MM.1S (cell line): ENCODE data around the gene TUT7.
"Not testable (repeated sequence)": the region's sequence is repeated elsewhere in the genome, so short reads cannot be mapped to it uniquely, and the experiment has no call there.

Experiments
- DNase-seq: peaks from one replicate; pipeline ENCODE4 v3.0.0-alpha.2; 2015
- H2AFZ ChIP-seq: fragments of 300-600 bp; sonication (generic); 2 replicates; pipeline ENCODE4 v1.6.0; 2016; ENCODE audit warnings: antibody characterized with exemption, low read length
- H3F3A ChIP-seq: fragments of 300-600 bp; sonication (generic); 2 replicates; pipeline ENCODE4 v1.6.1; 2016; ENCODE audit warnings: mild to moderate bottlenecking, antibody characterized with exemption, low read length, moderate library complexity, mixed read lengths; ENCODE audit not compliant: insufficient read depth
- H3K27ac ChIP-seq: fragments of 300-600 bp; sonication (generic); 2 replicates; pipeline ENCODE4 v1.5.1; 2016; ENCODE audit warnings: mild to moderate bottlenecking, low read length
- H3K27me3 ChIP-seq: fragments of 300-600 bp; sonication (generic); replicated peaks from 2 replicates; pipeline ENCODE4 v1.6.0; 2016; ENCODE audit warnings: low read length; ENCODE audit not compliant: insufficient read depth
- H3K36me3 ChIP-seq: fragments of 300-600 bp; sonication (generic); replicated peaks from 2 replicates; pipeline ENCODE4 v1.6.1; 2016; ENCODE audit warnings: mild to moderate bottlenecking, low read length, mixed read lengths; ENCODE audit not compliant: insufficient read depth
- H3K4me1 ChIP-seq: fragments of 300-600 bp; sonication (generic); 2 replicates; pipeline ENCODE4 v1.6.1; 2016; ENCODE audit warnings: low read length, mixed read lengths
- H3K4me2 ChIP-seq: fragments of 300-600 bp; sonication (generic); 2 replicates; pipeline ENCODE4 v1.6.0; 2016; ENCODE audit warnings: low read depth, low read length
- H3K4me3 ChIP-seq: fragments of 300-600 bp; sonication (generic); 2 replicates; pipeline ENCODE4 v1.5.1; 2016; ENCODE audit warnings: low read length, mixed read lengths
- H3K79me2 ChIP-seq: fragments of 300-600 bp; sonication (generic); 2 replicates; pipeline ENCODE4 v1.6.1; 2016; ENCODE audit warnings: mixed run types, low read length, mixed read lengths
- H3K9ac ChIP-seq: fragments of 300-600 bp; sonication (generic); 2 replicates; pipeline ENCODE4 v1.6.1; 2016; ENCODE audit warnings: low read length, mixed read lengths
- H3K9me2 ChIP-seq: fragments of 300-600 bp; sonication (generic); replicated peaks from 2 replicates; pipeline ENCODE4 v1.6.1; 2016; ENCODE audit warnings: mild to moderate bottlenecking, low read length, mixed read lengths; ENCODE audit not compliant: insufficient read depth
- H3K9me3 ChIP-seq: fragments of 300-600 bp; sonication (generic); replicated peaks from 2 replicates; pipeline ENCODE4 v1.6.1; 2016; ENCODE audit warnings: mild to moderate bottlenecking, low read length, mixed read lengths; ENCODE audit not compliant: insufficient read depth
- H4K20me1 ChIP-seq: fragments of 300-600 bp; sonication (generic); 2 replicates; pipeline ENCODE4 v1.6.1; 2016; ENCODE audit warnings: mild to moderate bottlenecking, low read length, moderate library complexity, mixed read lengths; ENCODE audit not compliant: insufficient read depth
- CTCF ChIP-seq: fragments of 300-600 bp; sonication (generic); IDR thresholded peaks from 2 replicates; pipeline ENCODE4 v1.5.1; 2016; ENCODE audit warnings: antibody characterized with exemption, low read length, mixed read lengths
- EZH2 ChIP-seq: fragments of 300-600 bp; sonication (generic); optimal IDR thresholded peaks from 2 replicates; pipeline ENCODE3; 2017; ENCODE audit warnings: low read depth, mild to moderate bottlenecking, antibody characterized with exemption, low read length, mixed read lengths
- EZH2phosphoT487 ChIP-seq: fragments of 300-600 bp; sonication (generic); IDR thresholded peaks from 2 replicates; pipeline ENCODE4 v1.6.1; 2018; ENCODE audit warnings: antibody characterized with exemption, low read length

TUT7 gene, protein sequence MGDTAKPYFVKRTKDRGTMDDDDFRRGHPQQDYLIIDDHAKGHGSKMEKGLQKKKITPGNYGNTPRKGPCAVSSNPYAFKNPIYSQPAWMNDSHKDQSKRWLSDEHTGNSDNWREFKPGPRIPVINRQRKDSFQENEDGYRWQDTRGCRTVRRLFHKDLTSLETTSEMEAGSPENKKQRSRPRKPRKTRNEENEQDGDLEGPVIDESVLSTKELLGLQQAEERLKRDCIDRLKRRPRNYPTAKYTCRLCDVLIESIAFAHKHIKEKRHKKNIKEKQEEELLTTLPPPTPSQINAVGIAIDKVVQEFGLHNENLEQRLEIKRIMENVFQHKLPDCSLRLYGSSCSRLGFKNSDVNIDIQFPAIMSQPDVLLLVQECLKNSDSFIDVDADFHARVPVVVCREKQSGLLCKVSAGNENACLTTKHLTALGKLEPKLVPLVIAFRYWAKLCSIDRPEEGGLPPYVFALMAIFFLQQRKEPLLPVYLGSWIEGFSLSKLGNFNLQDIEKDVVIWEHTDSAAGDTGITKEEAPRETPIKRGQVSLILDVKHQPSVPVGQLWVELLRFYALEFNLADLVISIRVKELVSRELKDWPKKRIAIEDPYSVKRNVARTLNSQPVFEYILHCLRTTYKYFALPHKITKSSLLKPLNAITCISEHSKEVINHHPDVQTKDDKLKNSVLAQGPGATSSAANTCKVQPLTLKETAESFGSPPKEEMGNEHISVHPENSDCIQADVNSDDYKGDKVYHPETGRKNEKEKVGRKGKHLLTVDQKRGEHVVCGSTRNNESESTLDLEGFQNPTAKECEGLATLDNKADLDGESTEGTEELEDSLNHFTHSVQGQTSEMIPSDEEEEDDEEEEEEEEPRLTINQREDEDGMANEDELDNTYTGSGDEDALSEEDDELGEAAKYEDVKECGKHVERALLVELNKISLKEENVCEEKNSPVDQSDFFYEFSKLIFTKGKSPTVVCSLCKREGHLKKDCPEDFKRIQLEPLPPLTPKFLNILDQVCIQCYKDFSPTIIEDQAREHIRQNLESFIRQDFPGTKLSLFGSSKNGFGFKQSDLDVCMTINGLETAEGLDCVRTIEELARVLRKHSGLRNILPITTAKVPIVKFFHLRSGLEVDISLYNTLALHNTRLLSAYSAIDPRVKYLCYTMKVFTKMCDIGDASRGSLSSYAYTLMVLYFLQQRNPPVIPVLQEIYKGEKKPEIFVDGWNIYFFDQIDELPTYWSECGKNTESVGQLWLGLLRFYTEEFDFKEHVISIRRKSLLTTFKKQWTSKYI (N-terminal part only)

GRCh38 chr9:86354011-86354817 is at the start of gene TUT7:
TSS of gene TUT7 (minus strand) at chr9:86354410. CDS start at chr9:86353199, 1,211 bp downstream.
- Histone ChIP-seq H2AFZ (peak within 1 kb of the TSS; percentile 84), H3K9me3 (no peaks in the 10 kb centered on the region), H3F3A (peaks cover 29% of the 10 kb centered on the region), H3K4me3 (peak within 1 kb of the TSS; percentile 93), H3K9me2 (no peaks in the 10 kb centered on the region), H3K4me2 (peak within 1 kb of the TSS; percentile 93), H3K36me3 (no peaks in the 10 kb centered on the region), H3K27me3 (no peaks in the 10 kb centered on the region), H4K20me1 (no peaks in the 10 kb centered on the region), H3K79me2 (peaks cover 44% of the 10 kb centered on the region), H3K9ac (peak within 1 kb of the TSS; percentile 95), H3K4me1 (no peaks in the 10 kb centered on the region), H3K27ac (peak within 1 kb of the TSS; percentile 95)
- TF ChIP-seq CTCF (no peak), EZH2 (no peak), EZH2phosphoT487 (no peak)
- peak; percentile 95 for DNase-seq

DNA sequence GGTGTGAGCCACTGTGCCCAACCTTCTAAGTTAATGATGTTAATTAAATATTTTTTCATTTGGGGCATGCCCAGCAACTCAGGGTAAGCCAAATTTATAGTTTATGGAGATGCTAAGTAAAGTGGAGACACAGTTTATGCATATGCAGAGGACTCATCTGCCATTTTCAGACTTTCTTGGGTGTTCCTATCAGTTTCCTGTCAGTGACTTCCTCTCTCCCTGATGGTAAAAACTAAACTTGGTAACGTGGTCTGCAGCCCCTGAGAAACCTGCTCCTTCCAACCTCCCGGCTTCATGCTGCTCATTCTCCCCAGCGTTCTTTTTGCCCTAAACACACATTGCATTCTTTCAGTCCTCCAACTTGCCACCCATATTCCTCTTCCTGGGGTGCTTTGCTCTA is 48.4 kb upstream of the TUT7 start:
- no peak for DNase-seq
- Histone ChIP-seq H3K27me3 (no peaks in the 10 kb centered on the region), H3K9me2 (no peaks in the 10 kb centered on the region), H3K36me3 (no peaks in the 10 kb centered on the region), H3K4me1 (no peaks in the 10 kb centered on the region), H2AFZ (no peak overlapping the region), H4K20me1 (no peaks in the 10 kb centered on the region), H3K9ac (no peak overlapping the region), H3K9me3 (no peaks in the 10 kb centered on the region), H3K4me2 (no peak overlapping the region), H3K4me3 (no peak overlapping the region), H3F3A (no peaks in the 10 kb centered on the region), H3K27ac (no peak overlapping the region), H3K79me2 (no peaks in the 10 kb centered on the region)
- TF ChIP-seq EZH2, result no peak

DNA sequence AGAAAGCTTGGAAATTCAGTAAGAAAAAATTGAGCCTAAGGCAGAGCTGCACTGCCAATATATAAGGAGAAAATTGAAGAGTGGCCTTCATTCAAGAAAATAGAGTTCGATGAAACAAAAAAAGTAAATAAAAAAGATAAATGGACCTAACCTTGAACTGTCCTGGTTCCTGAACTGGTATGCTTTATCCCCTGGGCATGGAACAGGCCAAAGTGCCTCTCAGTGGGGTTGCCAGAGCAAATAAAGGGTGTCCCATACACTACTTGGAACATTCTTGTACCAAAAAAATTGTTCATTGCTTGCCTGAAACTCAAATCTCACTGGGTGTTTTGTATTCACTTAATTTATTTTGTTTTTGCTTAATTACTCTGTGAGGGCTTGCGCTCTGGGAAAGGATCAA is 42.2 kb upstream of the TUT7 start:
- no peaks in the 10 kb centered on the region for H4K20me1 ChIP-seq
- H2AFZ ChIP-seq, result no peak overlapping the region
- no peak for TF ChIP-seq EZH2phosphoT487
- TF ChIP-seq CTCF, result no peak
- no peak for TF ChIP-seq EZH2
- no peaks in the 10 kb centered on the region for H3F3A ChIP-seq
- no peaks in the 10 kb centered on the region for H3K79me2 ChIP-seq
- no peak for DNase-seq
- no peaks in the 10 kb centered on the region for H3K4me1 ChIP-seq
- H3K36me3 ChIP-seq, result no peaks in the 10 kb centered on the region
- H3K9me2 ChIP-seq, result no peaks in the 10 kb centered on the region
- no peaks in the 10 kb centered on the region for H3K27me3 ChIP-seq
- H3K9me3 ChIP-seq, result no peaks in the 10 kb centered on the region
- no peak overlapping the region for H3K4me2 ChIP-seq
- H3K27ac ChIP-seq, result no peak overlapping the region
- no peak overlapping the region for H3K9ac ChIP-seq
- no peak overlapping the region for H3K4me3 ChIP-seq

GRCh38 chr9:86390184-86390583 is 36.0 kb upstream of the TUT7 start:
- not testable (repeated sequence) for H3K9me2 ChIP-seq, H3K79me2 ChIP-seq, H3K4me1 ChIP-seq, DNase-seq, H3K9ac ChIP-seq, H3K36me3 ChIP-seq, H3K4me2 ChIP-seq, H3K4me3 ChIP-seq, H4K20me1 ChIP-seq, H2AFZ ChIP-seq, H3F3A ChIP-seq, H3K9me3 ChIP-seq, H3K27ac ChIP-seq, H3K27me3 ChIP-seq
